Measurements from ENCODE around the gene SPAG8. TPM values are rescaled to one million over a fixed set of nuclear protein-coding genes. Genes with fewer than 3 reads are reported as not detected.

Gene SPAG8
- total RNA-seq, result 0.53 and 1.2 TPM in 2 replicates

GRCh38 chr9:35812025-35812602 lies at the start of gene SPAG8:
TSS of gene SPAG8 (minus strand) at chr9:35812262. CDS start at chr9:35812147, 115 bp downstream.

DNA sequence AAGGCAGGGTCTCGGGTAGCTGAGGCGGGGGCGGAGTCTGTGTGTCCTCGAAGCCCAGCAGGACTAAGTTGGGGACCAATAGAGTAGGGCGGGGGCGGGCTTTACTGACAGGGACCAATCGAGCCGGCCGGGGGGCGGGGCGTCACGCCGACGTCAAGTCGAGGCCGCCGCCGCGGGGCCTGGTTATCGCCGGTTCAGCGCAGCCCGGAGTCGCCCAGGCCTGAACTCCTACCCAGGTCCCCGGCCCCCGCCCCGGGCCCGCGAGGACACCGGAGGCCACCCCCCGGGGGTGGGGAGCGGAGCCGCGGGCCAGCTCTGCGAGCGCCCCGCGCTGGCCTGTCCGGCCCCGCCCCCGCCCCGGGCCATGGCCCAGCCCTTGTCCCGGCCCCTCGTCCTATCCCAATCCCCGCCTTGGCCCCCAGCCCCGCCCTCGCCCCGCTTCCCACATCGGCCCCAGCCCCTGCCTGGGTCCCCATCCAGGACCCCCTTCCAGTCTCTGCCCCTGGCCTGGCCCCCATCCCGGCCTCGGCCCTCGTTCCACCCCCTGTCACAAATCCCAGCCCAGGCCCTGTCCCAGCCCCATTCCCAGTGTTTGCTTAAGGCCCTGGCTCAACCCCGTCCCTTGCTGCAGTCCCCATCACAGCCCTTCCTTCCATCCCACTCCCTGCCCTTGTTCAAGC lies 17.2 kb upstream of the SPAG8 start, which contains the start of gene TMEM8B:
TMEM8B (plus strand) TSS at position 145 of the 680 bp plus-strand sequence; CDS start at position 365, 220 bp downstream.

GRCh38 chr9:35828716-35829083 lies 16.6 kb upstream of the SPAG8 start, which contains the start of gene FAM221B:
TSS of gene FAM221B (minus strand) at chr9:35828732. CDS start at chr9:35826161, 2,571 bp downstream.

DNA sequence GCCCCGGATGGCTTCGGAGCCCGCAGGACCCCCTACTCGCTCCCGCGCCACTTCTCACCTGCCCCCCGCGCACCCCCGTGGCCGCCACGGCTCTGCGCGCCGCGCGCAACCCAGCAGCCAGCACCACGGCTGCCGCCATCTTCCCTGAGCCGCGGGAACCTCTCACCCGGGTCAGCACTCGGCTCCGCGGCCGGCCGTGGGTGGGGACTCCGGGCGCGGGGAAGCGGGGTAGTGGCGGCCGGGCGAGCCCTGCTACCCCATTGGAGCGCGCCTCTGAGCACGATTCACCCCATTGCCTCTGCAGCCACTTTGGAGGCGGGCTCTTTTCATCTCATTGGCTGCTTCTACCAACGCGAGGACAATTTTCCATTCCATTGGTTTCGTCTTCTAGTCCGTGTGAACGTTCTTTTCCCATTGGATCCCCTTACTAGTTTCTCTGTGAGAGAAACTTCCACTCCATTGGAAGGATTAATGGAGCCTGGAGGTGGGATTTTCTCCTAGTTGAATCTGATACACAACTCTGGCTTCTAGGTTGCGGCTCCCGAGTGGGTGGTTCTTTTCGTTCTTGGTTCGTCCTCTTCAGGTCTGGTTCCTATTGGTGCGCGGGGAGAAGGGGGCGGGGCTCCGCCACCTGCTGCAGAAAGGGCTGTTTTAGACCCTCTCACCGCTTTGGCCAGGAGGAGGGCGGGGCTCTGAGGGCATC lies 2.9 kb upstream of the SPAG8 start, which contains the start of gene HINT2:
HINT2 (minus strand) TSS at position 202 of the 703 bp plus-strand sequence; CDS start at position 139, 63 bp downstream.

DNA sequence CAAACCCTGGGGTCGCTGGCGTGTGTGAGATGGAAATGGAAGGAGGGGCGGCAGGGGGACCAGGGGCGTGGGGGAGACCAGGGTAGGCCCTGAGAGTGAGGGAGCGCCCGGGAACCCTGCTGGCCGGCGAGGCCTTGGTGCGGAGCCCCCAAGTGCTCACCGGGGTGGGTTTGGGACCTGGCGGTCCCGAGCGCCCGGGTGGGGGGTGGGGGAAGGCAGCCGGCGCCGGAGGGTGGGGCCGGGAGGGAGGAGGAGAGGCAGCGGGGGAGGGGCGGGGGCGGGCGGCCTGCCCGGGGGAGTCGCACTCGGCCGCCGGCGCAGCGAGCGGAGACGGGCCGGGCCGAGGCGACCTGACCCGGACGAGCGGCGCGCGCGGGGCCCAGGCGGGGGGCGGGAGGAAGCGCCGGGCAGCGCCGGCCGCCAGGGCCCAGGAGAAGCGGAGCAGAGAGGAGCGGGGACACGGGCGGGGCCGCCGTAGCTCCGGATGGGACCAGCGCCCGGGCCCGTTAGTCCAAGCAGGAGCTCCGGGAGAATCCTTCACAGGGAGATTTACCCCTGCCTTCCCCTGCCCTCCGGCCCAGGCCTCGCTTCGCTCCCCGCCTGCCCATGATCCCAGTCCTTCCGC lies 20.7 kb downstream of the SPAG8 start, which contains the start of gene NPR2:
NPR2 (plus strand) TSS at position 295 of the 625 bp plus-strand sequence. CDS start 818 bp downstream, outside the sequence.

Other genes with a start within 250 kb of the SPAG8 start
- 14.4 and 18.6 TPM in 2 replicates for gene TESK1, start 207.0 kb downstream of the SPAG8 start, total RNA-seq
- 0.35 and 1.2 TPM in 2 replicates for gene CD72, start 193.8 kb downstream of the SPAG8 start, total RNA-seq
- gene SIT1, start 161.3 kb downstream of the SPAG8 start, total RNA-seq, result not detected in 2 replicates
- 1,659 and 5,862 TPM in 2 replicates for gene RMRP, start 154.2 kb downstream of the SPAG8 start, total RNA-seq
- gene CCDC107, start 154.0 kb downstream of the SPAG8 start, total RNA-seq, result 14.0 and 27.1 TPM in 2 replicates
- gene ARHGEF39, start 147.1 kb downstream of the SPAG8 start, total RNA-seq, result 4.1 and 8.4 TPM in 2 replicates
- gene CA9, start 138.3 kb downstream of the SPAG8 start, total RNA-seq, result 1.1 TPM in 1 of 2 replicates, not detected in the other
- gene TPM2, start 122.3 kb downstream of the SPAG8 start, total RNA-seq, result 1,252 and 1,303 TPM in 2 replicates
- gene TLN1, start 80.1 kb downstream of the SPAG8 start, total RNA-seq, result 473 and 541 TPM in 2 replicates
- 118 and 127 TPM in 2 replicates for gene CREB3, start 79.6 kb downstream of the SPAG8 start, total RNA-seq
- gene GBA2, start 63.0 kb downstream of the SPAG8 start, total RNA-seq, result 15.0 and 18.4 TPM in 2 replicates
- gene RGP1, start 63.0 kb downstream of the SPAG8 start, total RNA-seq, result 13.1 and 15.9 TPM in 2 replicates
- gene MSMP, start 58.0 kb downstream of the SPAG8 start, total RNA-seq, result not detected in 2 replicates
- 27.3 and 28.8 TPM in 2 replicates for gene NPR2, start 20.7 kb downstream of the SPAG8 start, total RNA-seq
- 34.6 and 34.7 TPM in 2 replicates for gene HINT2, start 2.8 kb upstream of the SPAG8 start, total RNA-seq
- not detected in 2 replicates for gene FAM221B, start 16.5 kb upstream of the SPAG8 start, total RNA-seq
- gene TMEM8B, start 17.0 kb upstream of the SPAG8 start, total RNA-seq, result 3.2 and 5.7 TPM in 2 replicates
- gene OR13J1, start 58.1 kb upstream of the SPAG8 start, total RNA-seq, result not detected in 2 replicates
- gene HRCT1, start 93.9 kb upstream of the SPAG8 start, total RNA-seq, result 0.18 and 0.86 TPM in 2 replicates
- 0.18 TPM in 1 of 2 replicates, not detected in the other for gene SPAAR, start 97.2 kb upstream of the SPAG8 start, total RNA-seq
- not detected in 2 replicates for gene OR2S2, start 145.9 kb upstream of the SPAG8 start, total RNA-seq
- 19.0 and 23.7 TPM in 2 replicates for gene RECK, start 224.7 kb upstream of the SPAG8 start, total RNA-seq

Data from myometrial cell (primary cell).